OCI-LY3 (cell line): ENCODE results near the gene MYOCOS.

Experiments
- EZH2phosphoT487 ChIP-seq: fragments of 200-600 bp; shearing (Covaris generic); IDR thresholded peaks from 2 replicates; pipeline ENCODE4 v1.6.1; 2018; ENCODE audit warnings: antibody characterized with exemption, mixed run types, low read depth
- TF ChIP-seq, protein P1 (sequence below): fragments of 200-600, 300-600 bp; sonication (generic); IDR thresholded peaks from 2 replicates; pipeline ENCODE4 v1.5.1; 2014; ENCODE audit warnings: antibody characterized with exemption, low read length, low read depth

DNA sequence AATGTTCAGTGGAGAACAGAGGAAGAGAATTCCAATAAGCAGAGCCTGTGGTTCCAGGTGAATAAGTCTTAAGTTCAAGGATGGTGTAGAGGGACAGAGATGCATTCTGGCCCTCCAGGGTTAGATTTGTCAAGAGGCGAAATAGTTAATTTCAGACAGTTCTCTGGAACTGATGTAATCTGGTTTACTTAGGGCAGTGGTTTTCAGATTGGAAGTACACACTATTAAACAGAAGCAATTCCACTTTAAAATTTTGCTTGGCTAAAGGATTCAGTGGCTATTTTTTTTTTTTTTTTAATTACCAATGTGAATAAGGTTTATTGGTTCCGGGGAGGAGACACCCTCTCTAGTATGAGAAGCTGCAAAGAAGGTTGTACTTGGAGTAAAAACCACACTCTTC, 25.3 kb upstream of the MYOCOS start:
- TF ChIP-seq, protein P1, sequence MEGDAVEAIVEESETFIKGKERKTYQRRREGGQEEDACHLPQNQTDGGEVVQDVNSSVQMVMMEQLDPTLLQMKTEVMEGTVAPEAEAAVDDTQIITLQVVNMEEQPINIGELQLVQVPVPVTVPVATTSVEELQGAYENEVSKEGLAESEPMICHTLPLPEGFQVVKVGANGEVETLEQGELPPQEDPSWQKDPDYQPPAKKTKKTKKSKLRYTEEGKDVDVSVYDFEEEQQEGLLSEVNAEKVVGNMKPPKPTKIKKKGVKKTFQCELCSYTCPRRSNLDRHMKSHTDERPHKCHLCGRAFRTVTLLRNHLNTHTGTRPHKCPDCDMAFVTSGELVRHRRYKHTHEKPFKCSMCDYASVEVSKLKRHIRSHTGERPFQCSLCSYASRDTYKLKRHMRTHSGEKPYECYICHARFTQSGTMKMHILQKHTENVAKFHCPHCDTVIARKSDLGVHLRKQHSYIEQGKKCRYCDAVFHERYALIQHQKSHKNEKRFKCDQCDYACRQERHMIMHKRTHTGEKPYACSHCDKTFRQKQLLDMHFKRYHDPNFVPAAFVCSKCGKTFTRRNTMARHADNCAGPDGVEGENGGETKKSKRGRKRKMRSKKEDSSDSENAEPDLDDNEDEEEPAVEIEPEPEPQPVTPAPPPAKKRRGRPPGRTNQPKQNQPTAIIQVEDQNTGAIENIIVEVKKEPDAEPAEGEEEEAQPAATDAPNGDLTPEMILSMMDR, result no peak
- TF ChIP-seq EZH2phosphoT487, result no peak
